ENCODE data around the gene CLDN12. TPM values are rescaled to one million over a fixed set of nuclear protein-coding genes. Genes with fewer than 3 reads are reported as not detected.

The CLDN12 gene
- total and polyA plus RNA-seq, 2 of the 13 experiments (the other 11 are each of a cell fraction or from before 2014, with no cell fraction given): 44.1 to 114 TPM

DNA sequence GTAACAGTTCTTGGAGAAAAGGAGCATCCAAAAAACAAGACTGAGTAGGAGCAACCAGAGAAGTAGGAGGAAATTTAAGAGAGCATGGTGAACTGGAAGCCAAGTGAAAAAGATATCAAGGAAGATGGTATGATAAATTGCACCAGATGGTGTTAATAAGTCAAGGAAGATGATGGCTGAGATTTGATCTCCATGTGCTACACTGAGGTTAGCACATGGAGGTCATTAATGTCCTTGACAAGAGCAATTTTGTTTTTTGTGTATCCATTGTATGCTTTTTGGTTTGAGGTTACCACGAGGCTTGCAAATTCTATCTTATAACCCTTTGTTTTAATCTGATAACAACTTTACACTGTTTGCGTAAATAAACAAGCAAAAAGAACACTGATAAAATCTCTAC, 54.8 kb downstream of the CLDN12 start:
- Histone ChIP-seq H3K27ac (ENCODE audit: extremely low read length, insufficient read depth, low read length) (no peak overlapping the region), H3K4me2 (ENCODE audit: low read depth, low read length) (no peak overlapping the region), H2AFZ (ENCODE audit: low read length) (no peak overlapping the region), H3K4me1 (ENCODE audit: insufficient read depth, low read length) (peaks cover 16% of the 10 kb centered on the region), H3K9me3 (ENCODE audit: low read length) (no peaks in the 10 kb centered on the region), H3K4me3 (replicated peaks in 1 of 3; ENCODE audit: insufficient read depth in 1 of 3, low read depth in 2 of 3, low read length in 3 of 3) (no peak overlapping the region), H3K9ac (ENCODE audit: insufficient read depth, low read depth, low read length) (no peak overlapping the region), H3K36me3 (replicated peaks in 1 of 2; ENCODE audit: control insufficient read depth in 1 of 2, insufficient read depth in 2 of 2, low read length in 2 of 2) (no peaks in the 10 kb centered on the region), H3K27me3 (ENCODE audit: control insufficient read depth in 1 of 2, insufficient read depth in 2 of 2, low read length in 2 of 2) (no peaks in the 10 kb centered on the region), H4K20me1 (ENCODE audit: insufficient read depth, low read length) (no peaks in the 10 kb centered on the region), H3K79me2 (ENCODE audit: insufficient read depth, low read length) (no peaks in the 10 kb centered on the region)
- 50% methylated on average over 2 of the region's 2 CpGs for WGBS (ENCODE audit: low lambda C conversion rate)
- TF ChIP-seq, protein P1, sequence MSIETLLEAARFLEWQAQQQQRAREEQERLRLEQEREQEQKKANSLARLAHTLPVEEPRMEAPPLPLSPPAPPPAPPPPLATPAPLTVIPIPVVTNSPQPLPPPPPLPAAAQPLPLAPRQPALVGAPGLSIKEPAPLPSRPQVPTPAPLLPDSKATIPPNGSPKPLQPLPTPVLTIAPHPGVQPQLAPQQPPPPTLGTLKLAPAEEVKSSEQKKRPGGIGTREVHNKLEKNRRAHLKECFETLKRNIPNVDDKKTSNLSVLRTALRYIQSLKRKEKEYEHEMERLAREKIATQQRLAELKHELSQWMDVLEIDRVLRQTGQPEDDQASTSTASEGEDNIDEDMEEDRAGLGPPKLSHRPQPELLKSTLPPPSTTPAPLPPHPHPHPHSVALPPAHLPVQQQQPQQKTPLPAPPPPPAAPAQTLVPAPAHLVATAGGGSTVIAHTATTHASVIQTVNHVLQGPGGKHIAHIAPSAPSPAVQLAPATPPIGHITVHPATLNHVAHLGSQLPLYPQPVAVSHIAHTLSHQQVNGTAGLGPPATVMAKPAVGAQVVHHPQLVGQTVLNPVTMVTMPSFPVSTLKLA (IDR thresholded peaks at IDR 0.05): peak; percentile 95
- TF ChIP-seq ZNF501 (CRISPR knock-in tag; IDR thresholded peaks at IDR 0.05): no peak
- TF ChIP-seq BRCA1 (CRISPR knock-in tag; IDR thresholded peaks at IDR 0.05): no peak
- TF ChIP-seq, protein P2, sequence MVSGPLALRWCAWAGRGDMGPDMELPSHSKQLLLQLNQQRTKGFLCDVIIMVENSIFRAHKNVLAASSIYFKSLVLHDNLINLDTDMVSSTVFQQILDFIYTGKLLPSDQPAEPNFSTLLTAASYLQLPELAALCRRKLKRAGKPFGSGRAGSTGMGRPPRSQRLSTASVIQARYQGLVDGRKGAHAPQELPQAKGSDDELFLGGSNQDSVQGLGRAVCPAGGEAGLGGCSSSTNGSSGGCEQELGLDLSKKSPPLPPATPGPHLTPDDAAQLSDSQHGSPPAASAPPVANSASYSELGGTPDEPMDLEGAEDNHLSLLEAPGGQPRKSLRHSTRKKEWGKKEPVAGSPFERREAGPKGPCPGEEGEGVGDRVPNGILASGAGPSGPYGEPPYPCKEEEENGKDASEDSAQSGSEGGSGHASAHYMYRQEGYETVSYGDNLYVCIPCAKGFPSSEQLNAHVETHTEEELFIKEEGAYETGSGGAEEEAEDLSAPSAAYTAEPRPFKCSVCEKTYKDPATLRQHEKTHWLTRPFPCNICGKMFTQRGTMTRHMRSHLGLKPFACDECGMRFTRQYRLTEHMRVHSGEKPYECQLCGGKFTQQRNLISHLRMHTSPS (CRISPR knock-in tag; IDR thresholded peaks at IDR 0.05; ENCODE audit: low read depth): no peak
- no peak for TF ChIP-seq ZNF12 (CRISPR knock-in tag; IDR thresholded peaks at IDR 0.05)
- TF ChIP-seq, protein P3, sequence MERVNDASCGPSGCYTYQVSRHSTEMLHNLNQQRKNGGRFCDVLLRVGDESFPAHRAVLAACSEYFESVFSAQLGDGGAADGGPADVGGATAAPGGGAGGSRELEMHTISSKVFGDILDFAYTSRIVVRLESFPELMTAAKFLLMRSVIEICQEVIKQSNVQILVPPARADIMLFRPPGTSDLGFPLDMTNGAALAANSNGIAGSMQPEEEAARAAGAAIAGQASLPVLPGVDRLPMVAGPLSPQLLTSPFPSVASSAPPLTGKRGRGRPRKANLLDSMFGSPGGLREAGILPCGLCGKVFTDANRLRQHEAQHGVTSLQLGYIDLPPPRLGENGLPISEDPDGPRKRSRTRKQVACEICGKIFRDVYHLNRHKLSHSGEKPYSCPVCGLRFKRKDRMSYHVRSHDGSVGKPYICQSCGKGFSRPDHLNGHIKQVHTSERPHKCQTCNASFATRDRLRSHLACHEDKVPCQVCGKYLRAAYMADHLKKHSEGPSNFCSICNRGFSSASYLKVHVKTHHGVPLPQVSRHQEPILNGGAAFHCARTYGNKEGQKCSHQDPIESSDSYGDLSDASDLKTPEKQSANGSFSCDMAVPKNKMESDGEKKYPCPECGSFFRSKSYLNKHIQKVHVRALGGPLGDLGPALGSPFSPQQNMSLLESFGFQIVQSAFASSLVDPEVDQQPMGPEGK (CRISPR knock-in tag; IDR thresholded peaks at IDR 0.05): no peak
- TF ChIP-seq HDAC1 (CRISPR knock-in tag; IDR thresholded peaks at IDR 0.05): no peak
- TF ChIP-seq HNRNPUL1 (IDR thresholded peaks at IDR 0.05; ENCODE audit: low read depth, low read length): no peak
- ATAC-seq (no peak), FAIRE-seq (no peak), DNase-seq (ENCODE audit: low spot score) (no peak)
- BruUV-seq (replicated peaks): no TSS peak
- CTCF ChIA-PET (ENCODE audit: low intra/inter-chr PET ratio, low total read pairs): no interaction called here
- POLR2A ChIA-PET: no interaction called here
- intact Hi-C loops (cut with micrococcal nuclease; ENCODE audit: unreplicated experiment): no loop called here
- in situ Hi-C loops (cut with HindIII; ENCODE audit: extremely low pct_ligation_motif_present, low pct_unique_long_range_greater_than_20kb): loop anchor here (10.0 kb wide), 1 partner anchor 137 kb away; the partner anchor contains the start of gene CDK14

Data from HepG2 (cell line).